K562 (cell line): ENCODE results near the gene RAB6A. TPM values are rescaled to one million over a fixed set of nuclear protein-coding genes. Genes with fewer than 3 reads are reported as not detected.

Experiments
- ATAC-seq: fragments of 200-7000 bp; cut with Tn5 transposase; 3 replicates; pipeline ENCODE4 v1.9.1; 2020; ENCODE audit warnings: moderate library complexity
- BruUV-seq: library from RNA; stranded (reverse); fragments of 400-500 nt; replicated peaks from 2 replicates; lab custom pipeline; 2021; lab: Mats Ljungman, UMichigan
- CTCF ChIA-PET: fragments of 300-600 bp; formaldehyde crosslinking; extraction: SDS; loops from one replicate; lab custom pipeline; 2021; ENCODE audit warnings: low intra/inter-chr PET ratio; lab: Yijun Ruan, JAX
- POLR2A ChIA-PET: fragments of 300-600, 350-650 bp; sonication (Branson Sonifier 250); formaldehyde crosslinking; extraction: SDS; loops from one replicate; lab custom pipeline; 2021; ENCODE audit warnings: antibody characterized with exemption, inconsistent platforms; lab: Yijun Ruan, JAX
- DNase-seq, 4 experiments: peaks; one replicate each; pipeline versions ENCODE4 v3.0.0 to v3.0.0-alpha.2; 2011 to 2018; ENCODE audit warnings: low spot score in 3 of 4, mixed read lengths in 3 of 4; ENCODE audit errors: extremely low read depth in 1 of 4
- FAIRE-seq: peaks from 2 replicates; lab custom pipeline; 2011; peaks lifted over from hg19 to GRCh38; lab: Jason Lieb, UNC
- H2AFZ ChIP-seq: 2 replicates; pipeline ENCODE4 v1.6.0; 2011; ENCODE audit warnings: low read depth, low read length, control low read depth, inconsistent platforms
- H3K27ac ChIP-seq: fragments of 200-600 bp; 3 replicates; pipeline ENCODE4 v1.8.0; 2011; ENCODE audit warnings: low read depth, mild to moderate bottlenecking, control low read depth, inconsistent platforms, low read length, moderate library complexity, mixed read lengths; ENCODE audit errors: extremely low read depth
- H3K27me3 ChIP-seq, 2 experiments: fragments of 300-600 bp in 1 of 2; 2 replicates in 1 of 2; 3 replicates in 1 of 2; pipeline versions ENCODE4 v1.6.0 to v1.8.0; 2011; ENCODE audit warnings: inconsistent platforms in 2 of 2, low read length in 2 of 2, mild to moderate bottlenecking in 1 of 2, mixed read lengths in 1 of 2, moderate library complexity in 1 of 2; ENCODE audit not compliant: control insufficient read depth in 2 of 2, insufficient read depth in 2 of 2
- H3K36me3 ChIP-seq: fragments of 300-600 bp; 3 replicates; pipeline ENCODE4 v1.8.0; 2011; ENCODE audit warnings: mild to moderate bottlenecking, low read length, inconsistent platforms; ENCODE audit not compliant: control insufficient read depth, insufficient read depth
- H3K4me1 ChIP-seq, 2 experiments: fragments of 200-600 bp in 1 of 2; replicated peaks in 1 of 2; 2 replicates in 1 of 2; 3 replicates in 1 of 2; pipeline versions ENCODE4 v1.5.1 to v1.8.0; 2011; ENCODE audit warnings: inconsistent platforms in 2 of 2, low read length in 2 of 2, mild to moderate bottlenecking in 1 of 2, mixed read lengths in 1 of 2, moderate library complexity in 1 of 2; ENCODE audit not compliant: control insufficient read depth in 2 of 2, insufficient read depth in 2 of 2
- H3K4me2 ChIP-seq: 2 replicates; pipeline ENCODE4 v1.6.1; 2011; ENCODE audit warnings: low read length, control low read depth, inconsistent platforms, mixed read lengths; ENCODE audit not compliant: insufficient read depth
- H3K4me3 ChIP-seq: fragments of 200-600 bp; sonication (generic), shearing (Covaris generic); 2 replicates; pipeline ENCODE4 v1.5.1; 2016; ENCODE audit warnings: control low read depth, inconsistent platforms
- H3K79me2 ChIP-seq: fragments of 200-600 bp; 3 replicates; pipeline ENCODE4 v1.8.0; 2011; ENCODE audit warnings: low read length, inconsistent platforms; ENCODE audit not compliant: control insufficient read depth, insufficient read depth
- H3K9ac ChIP-seq, 2 experiments: 2 replicates each; pipeline versions ENCODE4 v1.6.0 to v1.6.1; 2011; ENCODE audit warnings: low read depth in 2 of 2, low read length in 2 of 2, control low read depth in 1 of 2, inconsistent platforms in 1 of 2, mild to moderate bottlenecking in 1 of 2, mixed read lengths in 1 of 2; ENCODE audit not compliant: insufficient read depth in 1 of 2
- H3K9me1 ChIP-seq: one replicate; pipeline ENCODE4 v1.6.0; 2011; ENCODE audit warnings: inconsistent platforms, mild to moderate bottlenecking, low read length, moderate library complexity; ENCODE audit not compliant: control insufficient read depth, insufficient read depth
- H3K9me3 ChIP-seq: replicated peaks from 2 replicates; pipeline ENCODE4 v1.5.1; 2011; ENCODE audit warnings: low read depth, low read length, inconsistent platforms; ENCODE audit not compliant: control insufficient read depth, insufficient read depth
- H4K20me1 ChIP-seq: replicated peaks from 2 replicates; pipeline ENCODE4 v1.6.1; 2011; ENCODE audit warnings: low read length, inconsistent platforms, mixed read lengths; ENCODE audit not compliant: control insufficient read depth, insufficient read depth
- ARID2 ChIP-seq: fragments of 450-650 bp; IDR thresholded peaks from 2 replicates; pipeline ENCODE4 v1.6.1; 2017; ENCODE audit warnings: antibody characterized with exemption, mild to moderate bottlenecking
- HCFC1 ChIP-seq: IDR thresholded peaks from 2 replicates; pipeline ENCODE4 v1.6.1; 2012; ENCODE audit warnings: low read depth, low read length, improper control_type of control experiment
- ILF3 ChIP-seq: fragments of 450-650 bp; IDR thresholded peaks from 2 replicates; pipeline ENCODE4 v1.6.1; 2018; ENCODE audit warnings: antibody characterized with exemption, mild to moderate bottlenecking, moderate library complexity, borderline replicate concordance
- KDM1A ChIP-seq, 2 experiments: fragments of 450-650 bp; IDR thresholded peaks; 2 replicates each; pipeline ENCODE4 v1.6.1; 2016; ENCODE audit warnings: mild to moderate bottlenecking in 2 of 2
- KHSRP ChIP-seq: fragments of 450-650 bp; IDR thresholded peaks from 2 replicates; pipeline ENCODE4 v1.6.1; 2017
- KLF16 ChIP-seq: IDR thresholded peaks from 2 replicates; pipeline ENCODE4 v1.6.1; 2016; ENCODE audit warnings: antibody characterized with exemption
- NEUROD1 ChIP-seq: fragments of 150-350 bp; IDR thresholded peaks from 2 replicates; pipeline ENCODE4 v1.6.1; 2014; ENCODE audit warnings: borderline replicate concordance, low read length, low read depth; ENCODE audit not compliant: partially characterized antibody
- POLR2A ChIP-seq: fragments of 450-650 bp; conservative IDR thresholded peaks from 2 replicates; pipeline ENCODE4 v1.6.1; 2016
- POLR2AphosphoS5 ChIP-seq: IDR thresholded peaks from 2 replicates; pipeline ENCODE4 v1.6.1; 2011; ENCODE audit warnings: mild to moderate bottlenecking, low read depth, low read length, moderate library complexity; ENCODE audit not compliant: control insufficient read depth, insufficient read depth
- SMC3 ChIP-seq: conservative IDR thresholded peaks from 2 replicates; pipeline ENCODE4 v1.6.1; 2011; ENCODE audit warnings: low read depth, low read length, improper control_type of control experiment; ENCODE audit not compliant: insufficient read depth
- STAG1 ChIP-seq: sonication (generic); formaldehyde crosslinking; IDR thresholded peaks from 2 replicates; pipeline ENCODE4 v1.5.0; 2020; ENCODE audit warnings: missing genetic modification reagents, borderline replicate concordance
- ZKSCAN3 ChIP-seq: fragments of 250-450 bp; sonication (Bioruptor Pico); IDR thresholded peaks from 2 replicates; pipeline ENCODE4 v1.4.0; 2020
- ZNF655 ChIP-seq: fragments of 250-450 bp; sonication (Bioruptor Pico); IDR thresholded peaks from 2 replicates; pipeline ENCODE4 v1.5.0; 2021
- WGBS: fragments of 100-300 bp; shearing (Covaris generic); methylation state at CpG from one replicate; pipeline ENCODE4 v1.1.6; 2016; ENCODE audit warnings: low coverage, mixed read lengths; ENCODE audit not compliant: insufficient coverage; ENCODE audit errors: missing lambda C conversion rate; 5-methylcytosine and 5-hydroxymethylcytosine counted together
- in situ Hi-C: fragments of 300-500 bp; cut with MboI; formaldehyde crosslinking; loops from 4 replicates; pipeline ENCODE4 v1.15.0; 2018; ENCODE audit warnings: inconsistent platforms, mixed read lengths
- intact Hi-C: fragments of 100-400 bp; cut with micrococcal nuclease; formaldehyde crosslinking; loops from 2 replicates; pipeline ENCODE4 v1.14.2; 2022
- polyA plus RNA-seq, 8 experiments: library from polyadenylated mRNA; depleted of rRNA in 4 of 8; stranded (reverse) in 5 of 8; unstranded in 3 of 8; fragments of >200 nt; fragmentation: Nextera tagmentation in 2 of 8; fragmentation: Illumina TruSeq in 1 of 8; extraction: Ambion mirVana in 2 of 8; extraction: Trizol in 1 of 8; gene quantifications; 2 replicates each; pipeline versions ENCODE4 v1.2.1 to v1.2.3, GENCODE V29; 2011 to 2014; ENCODE audit warnings: inconsistent platforms in 1 of 8, missing spikeins in 1 of 8
- total RNA-seq, 7 experiments: library from RNA; depleted of rRNA in 6 of 7; stranded (reverse); fragments of >200 nt in 6 of 7; fragmentation: Illumina TruSeq in 2 of 7; extraction: Trizol in 2 of 7; gene quantifications; 2 replicates each; pipeline versions ENCODE4 v1.2.1 to v1.2.3, GENCODE V29; 2011 to 2021; ENCODE audit warnings: low replicate concordance in 1 of 7
- TF ChIP-seq, protein P1 (sequence below): fragments of 450-650 bp; formaldehyde crosslinking; IDR thresholded peaks from 2 replicates; pipeline ENCODE4 v1.4.0; 2020; ENCODE audit warnings: mild to moderate bottlenecking, moderate library complexity
- TF ChIP-seq, protein P2 (sequence below): fragments of 250-450 bp; sonication (Bioruptor Pico); IDR thresholded peaks from 2 replicates; pipeline ENCODE4 v1.4.0; 2020

The RAB6A gene
- total and polyA plus RNA-seq, 9 of the 15 experiments (the other 6 are each of a cell fraction or from before 2014, with no cell fraction given), result 14.0 to 95.3 (median 45.4) TPM

GRCh38 chr11:73625696-73626318, 135.1 kb downstream of the RAB6A start:
- Histone ChIP-seq H3K36me3 (no peaks in the 10 kb centered on the region), H3K9me1 (no peaks in the 10 kb centered on the region), H3K9me3 (no peaks in the 10 kb centered on the region), H3K79me2 (no peaks in the 10 kb centered on the region), H3K27me3 (peaks cover 5% of the 10 kb centered on the region in 2 experiments; a peak in 3 of 5 replicates), H3K27ac (no peak overlapping the region), H4K20me1 (no peaks in the 10 kb centered on the region), H3K4me1 (peaks cover 0 to 5% of the 10 kb centered on the region in 2 experiments; a peak in 2 of 5 replicates), H3K4me2 (no peak overlapping the region), H3K4me3 (no peak overlapping the region), H2AFZ (peak overlapping the region; percentile 75), H3K9ac (peak overlapping the region in 1 of 2 experiments; percentile 65; a peak in 2 of 4 replicates)
- WGBS, result 3% methylated on average over 19 of the region's 19 CpGs
- no TSS peak for BruUV-seq
- intact Hi-C loops (loop anchor here (1.0 kb wide), 2 partner anchors 34 to 305 kb away; no protein-coding TSS in a partner anchor), in situ Hi-C loops (no loop called here)
- CTCF ChIA-PET, result interaction anchor here (1.0 to 2.1 kb wide), 3 partner anchors 35 to 306 kb away, joined by 3 to 22 read pairs (median 13); no protein-coding TSS in a partner anchor
- POLR2A ChIA-PET, result interaction anchor here (0.6 to 1.4 kb wide), 7 partner anchors 11 to 982 kb away, joined by 3 to 11 read pairs (median 4); no protein-coding TSS in a partner anchor
- FAIRE-seq (peak; percentile 87), ATAC-seq (peak; percentile 94), DNase-seq (peak; percentile 80 to 83 (median 82))
- TF ChIP-seq KHSRP (no peak), KDM1A (IDR thresholded peaks at IDR 0.05) (no peak), POLR2A (no peak), ZKSCAN3 (CRISPR knock-in tag) (no peak), POLR2AphosphoS5 (no peak), NEUROD1 (peak; percentile 20), ZNF655 (no peak), ARID2 (no peak), ILF3 (no peak), SMC3 (peak; percentile 86), STAG1 (CRISPR knock-in tag) (0 out of 2 replicates have a peak, but pooled peaks have one; percentile 6), KLF16 (0 out of 2 replicates have a peak, but pooled peaks have one; percentile 47), HCFC1 (no peak)
- TF ChIP-seq, protein P1, sequence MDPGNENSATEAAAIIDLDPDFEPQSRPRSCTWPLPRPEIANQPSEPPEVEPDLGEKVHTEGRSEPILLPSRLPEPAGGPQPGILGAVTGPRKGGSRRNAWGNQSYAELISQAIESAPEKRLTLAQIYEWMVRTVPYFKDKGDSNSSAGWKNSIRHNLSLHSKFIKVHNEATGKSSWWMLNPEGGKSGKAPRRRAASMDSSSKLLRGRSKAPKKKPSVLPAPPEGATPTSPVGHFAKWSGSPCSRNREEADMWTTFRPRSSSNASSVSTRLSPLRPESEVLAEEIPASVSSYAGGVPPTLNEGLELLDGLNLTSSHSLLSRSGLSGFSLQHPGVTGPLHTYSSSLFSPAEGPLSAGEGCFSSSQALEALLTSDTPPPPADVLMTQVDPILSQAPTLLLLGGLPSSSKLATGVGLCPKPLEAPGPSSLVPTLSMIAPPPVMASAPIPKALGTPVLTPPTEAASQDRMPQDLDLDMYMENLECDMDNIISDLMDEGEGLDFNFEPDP, result no peak
- TF ChIP-seq, protein P2, sequence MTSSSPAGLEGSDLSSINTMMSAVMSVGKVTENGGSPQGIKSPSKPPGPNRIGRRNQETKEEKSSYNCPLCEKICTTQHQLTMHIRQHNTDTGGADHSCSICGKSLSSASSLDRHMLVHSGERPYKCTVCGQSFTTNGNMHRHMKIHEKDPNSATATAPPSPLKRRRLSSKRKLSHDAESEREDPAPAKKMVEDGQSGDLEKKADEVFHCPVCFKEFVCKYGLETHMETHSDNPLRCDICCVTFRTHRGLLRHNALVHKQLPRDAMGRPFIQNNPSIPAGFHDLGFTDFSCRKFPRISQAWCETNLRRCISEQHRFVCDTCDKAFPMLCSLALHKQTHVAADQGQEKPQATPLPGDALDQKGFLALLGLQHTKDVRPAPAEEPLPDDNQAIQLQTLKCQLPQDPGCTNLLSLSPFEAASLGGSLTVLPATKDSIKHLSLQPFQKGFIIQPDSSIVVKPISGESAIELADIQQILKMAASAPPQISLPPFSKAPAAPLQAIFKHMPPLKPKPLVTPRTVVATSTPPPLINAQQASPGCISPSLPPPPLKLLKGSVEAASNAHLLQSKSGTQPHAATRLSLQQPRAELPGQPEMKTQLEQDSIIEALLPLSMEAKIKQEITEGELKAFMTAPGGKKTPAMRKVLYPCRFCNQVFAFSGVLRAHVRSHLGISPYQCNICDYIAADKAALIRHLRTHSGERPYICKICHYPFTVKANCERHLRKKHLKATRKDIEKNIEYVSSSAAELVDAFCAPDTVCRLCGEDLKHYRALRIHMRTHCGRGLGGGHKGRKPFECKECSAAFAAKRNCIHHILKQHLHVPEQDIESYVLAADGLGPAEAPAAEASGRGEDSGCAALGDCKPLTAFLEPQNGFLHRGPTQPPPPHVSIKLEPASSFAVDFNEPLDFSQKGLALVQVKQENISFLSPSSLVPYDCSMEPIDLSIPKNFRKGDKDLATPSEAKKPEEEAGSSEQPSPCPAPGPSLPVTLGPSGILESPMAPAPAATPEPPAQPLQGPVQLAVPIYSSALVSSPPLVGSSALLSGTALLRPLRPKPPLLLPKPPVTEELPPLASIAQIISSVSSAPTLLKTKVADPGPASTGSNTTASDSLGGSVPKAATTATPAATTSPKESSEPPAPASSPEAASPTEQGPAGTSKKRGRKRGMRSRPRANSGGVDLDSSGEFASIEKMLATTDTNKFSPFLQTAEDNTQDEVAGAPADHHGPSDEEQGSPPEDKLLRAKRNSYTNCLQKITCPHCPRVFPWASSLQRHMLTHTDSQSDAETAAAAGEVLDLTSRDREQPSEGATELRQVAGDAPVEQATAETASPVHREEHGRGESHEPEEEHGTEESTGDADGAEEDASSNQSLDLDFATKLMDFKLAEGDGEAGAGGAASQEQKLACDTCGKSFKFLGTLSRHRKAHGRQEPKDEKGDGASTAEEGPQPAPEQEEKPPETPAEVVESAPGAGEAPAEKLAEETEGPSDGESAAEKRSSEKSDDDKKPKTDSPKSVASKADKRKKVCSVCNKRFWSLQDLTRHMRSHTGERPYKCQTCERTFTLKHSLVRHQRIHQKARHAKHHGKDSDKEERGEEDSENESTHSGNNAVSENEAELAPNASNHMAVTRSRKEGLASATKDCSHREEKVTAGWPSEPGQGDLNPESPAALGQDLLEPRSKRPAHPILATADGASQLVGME (CRISPR knock-in tag), result no peak
